ENCODE data around the gene ZNF562. TPM values are rescaled to one million over a fixed set of nuclear protein-coding genes. Genes with fewer than 3 reads are reported as not detected.
"Not testable (repeated sequence)": the region's sequence is repeated elsewhere in the genome, so short reads cannot be mapped to it uniquely, and the experiment has no call there.

ZNF562 gene
- total RNA-seq, 4 donors from 2014 or later, result 26.3 to 45.6 (median 34.0) TPM

- Histone ChIP-seq H3K4me1 (no peaks in the 10 kb centered on the region), H3K4me3 (no peak overlapping the region), H3K9me3 (peaks cover 0 to 30% (median 22%) of the 10 kb centered on the region in 3 donors), H3K27ac (peak overlapping the region in 2 of 4 donors; percentile 42 to 53), H3K27me3 (no peaks in the 10 kb centered on the region), H3K36me3 (no peaks in the 10 kb centered on the region)
- no peak for DNase-seq
- no peak for TF ChIP-seq POLR2A (IDR thresholded peaks at IDR 0.05)
- TF ChIP-seq CTCF (IDR thresholded peaks at IDR 0.05), result peak in 1 of 6 experiments; percentile 15
- intact Hi-C loops (cut with DNase I), result no loop called here
- WGBS, 2 donors, result 0 to 5% methylated on average over 1 of the region's 1 CpG
Observed at GRCh38 chr19:9709305-9709704, 34.4 kb upstream of the ZNF562 start.

GRCh38 chr19:9705836-9706235 is 30.9 kb upstream of the ZNF562 start:
- intact Hi-C loops (cut with DNase I), result no loop called here
- 87% methylated on average over 5 to 6 of the region's 6 CpGs for WGBS, 2 donors
- Histone ChIP-seq H3K9me3 (peaks cover 0 to 9% (median 3%) of the 10 kb centered on the region in 3 donors), H3K36me3 (no peaks in the 10 kb centered on the region), H3K4me3 (no peak overlapping the region), H3K27ac (no peak overlapping the region), H3K4me1 (peaks cover 4 to 23% (median 8%) of the 10 kb centered on the region in 3 donors), H3K27me3 (no peaks in the 10 kb centered on the region)
- TF ChIP-seq CTCF (IDR thresholded peaks at IDR 0.05) (no peak), POLR2A (IDR thresholded peaks at IDR 0.05) (no peak)
- no peak for DNase-seq

DNA sequence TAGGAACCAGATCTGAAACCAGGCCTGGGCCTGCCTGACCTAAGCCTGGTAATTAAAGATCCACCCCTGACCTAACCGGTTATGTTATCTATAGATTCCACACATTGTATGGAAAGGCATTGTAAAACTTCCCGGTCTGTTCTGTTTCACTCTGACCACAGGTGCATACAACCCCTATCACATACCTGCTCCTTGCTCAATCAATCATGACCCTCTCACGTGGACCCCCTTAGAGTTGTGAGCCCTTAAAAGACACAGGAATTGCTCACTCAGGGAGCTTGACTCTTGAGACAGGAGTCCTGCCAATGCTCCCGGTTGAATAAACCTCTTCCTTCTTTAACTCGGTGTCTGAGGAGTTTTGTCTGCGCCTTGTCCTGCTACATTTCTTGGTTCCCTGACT is 27.3 kb upstream of the ZNF562 start:
- intact Hi-C loops (cut with DNase I), result no loop called here
- WGBS, 2 donors, result 30 to 67% methylated on average over 6 of the region's 6 CpGs
- no peak overlapping the region for H3K4me3 ChIP-seq
- TF ChIP-seq CTCF (IDR thresholded peaks at IDR 0.05), result no peak
- no peak for TF ChIP-seq POLR2A (IDR thresholded peaks at IDR 0.05)
- H3K27me3 ChIP-seq, result no peaks in the 10 kb centered on the region
- H3K9me3 ChIP-seq, result peaks cover 0 to 23% (median 0%) of the 10 kb centered on the region in 3 donors
- no peak for DNase-seq
- H3K36me3 ChIP-seq, result no peaks in the 10 kb centered on the region
- H3K27ac ChIP-seq, result peak overlapping the region; percentile 34 to 83 (median 76)
- peaks cover 4 to 32% (median 8%) of the 10 kb centered on the region in 3 donors for H3K4me1 ChIP-seq

DNA sequence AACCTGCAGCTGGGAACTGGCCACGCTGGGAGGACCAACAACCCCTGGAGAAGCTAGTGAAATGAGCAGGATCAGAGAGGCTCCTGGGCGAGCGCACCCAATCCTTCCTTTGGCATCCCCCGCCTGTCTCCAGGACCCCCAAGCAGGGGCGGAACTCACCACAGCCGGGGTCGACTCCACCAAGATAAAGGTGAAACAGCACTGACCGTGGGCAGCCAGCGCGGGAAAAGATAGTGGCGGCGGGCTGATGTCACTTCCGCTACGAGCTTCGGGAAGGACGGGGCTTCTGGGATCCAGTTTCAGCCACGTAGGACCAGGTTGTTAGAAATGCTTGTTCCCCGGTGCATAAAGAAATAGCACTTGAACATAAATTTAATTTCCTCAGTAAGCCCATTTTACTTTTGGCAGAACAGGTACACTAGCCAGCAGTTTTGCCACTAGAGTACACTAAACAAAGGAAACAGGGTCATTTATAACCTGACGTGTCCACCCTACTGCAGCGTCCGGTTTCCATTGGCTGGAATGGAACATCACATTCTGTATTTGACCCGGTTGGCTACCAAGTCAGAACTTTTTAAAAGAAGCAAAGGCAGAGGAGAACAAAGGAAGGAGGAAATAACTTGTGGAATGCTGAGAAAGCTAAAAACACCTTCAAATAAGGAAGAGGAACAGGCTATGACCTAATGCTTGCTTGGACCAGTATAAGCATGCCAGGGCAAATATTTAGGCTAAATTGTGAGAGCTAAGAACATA is 25.5 kb upstream of the ZNF562 start:
- TF ChIP-seq CTCF (IDR thresholded peaks at IDR 0.05) (no peak), POLR2A (IDR thresholded peaks at IDR 0.05) (no peak)
- H3K36me3 ChIP-seq, result peaks cover 0 to 14% (median 0%) of the 10 kb centered on the region in 3 donors
- H3K27ac ChIP-seq, result peak overlapping the region; percentile 72 to 83 (median 80)
- 76 to 79% methylated on average over 18 to 22 of the region's 22 CpGs for WGBS, 2 donors
- H3K4me3 ChIP-seq, result peak overlapping the region; percentile 4 to 47 (median 32)
- DNase-seq, result no peak
- H3K27me3 ChIP-seq, result no peaks in the 10 kb centered on the region
- peaks cover 4 to 32% (median 8%) of the 10 kb centered on the region in 3 donors for H3K4me1 ChIP-seq
- intact Hi-C loops (cut with DNase I), result no loop called here
- H3K9me3 ChIP-seq, result peaks cover 0 to 27% (median 0%) of the 10 kb centered on the region in 3 donors

GRCh38 chr19:9690301-9690700 is 15.4 kb upstream of the ZNF562 start:
- intact Hi-C loops (cut with DNase I); H3K4me3 ChIP-seq; H3K27me3 ChIP-seq; H3K4me1 ChIP-seq; H3K27ac ChIP-seq; DNase-seq: not testable (repeated sequence)
- peaks cover 0 to 54% (median 11%) of the 10 kb centered on the region in 3 donors for H3K9me3 ChIP-seq
- H3K36me3 ChIP-seq, result peaks cover 0 to 55% (median 0%) of the 10 kb centered on the region in 3 donors
- 72 to 74% methylated on average over 4 of the region's 4 CpGs for WGBS, 2 donors

DNA sequence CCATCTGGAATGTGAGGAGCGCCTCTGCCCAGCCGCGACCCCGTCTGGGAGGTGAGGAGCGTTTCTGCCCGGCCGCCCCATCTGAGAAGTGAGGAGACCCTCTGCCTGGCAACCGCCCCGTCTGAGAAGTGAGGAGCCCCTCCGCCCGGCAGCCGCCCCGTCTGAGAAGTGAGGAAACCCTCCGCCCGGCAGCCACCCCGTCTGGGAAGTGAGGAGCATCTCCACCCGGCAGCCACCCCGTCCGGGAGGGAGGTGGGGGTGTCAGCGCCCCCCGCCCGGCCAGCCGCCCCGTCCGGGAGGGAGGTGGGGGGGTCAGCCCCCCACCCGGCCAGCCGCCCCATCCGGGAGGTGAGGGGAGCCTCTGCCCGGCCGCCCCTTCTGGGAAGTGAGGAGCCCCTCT is 5.1 kb upstream of the ZNF562 start:
- WGBS, 2 donors, result no CpG with 5 or more reads among the region's 30 CpGs
- intact Hi-C loops (cut with DNase I); H3K4me3 ChIP-seq; H3K27ac ChIP-seq; H3K27me3 ChIP-seq; H3K36me3 ChIP-seq; DNase-seq; H3K4me1 ChIP-seq: not testable (repeated sequence)
- H3K9me3 ChIP-seq, result peaks cover 0 to 17% (median 5%) of the 10 kb centered on the region in 3 donors

DNA sequence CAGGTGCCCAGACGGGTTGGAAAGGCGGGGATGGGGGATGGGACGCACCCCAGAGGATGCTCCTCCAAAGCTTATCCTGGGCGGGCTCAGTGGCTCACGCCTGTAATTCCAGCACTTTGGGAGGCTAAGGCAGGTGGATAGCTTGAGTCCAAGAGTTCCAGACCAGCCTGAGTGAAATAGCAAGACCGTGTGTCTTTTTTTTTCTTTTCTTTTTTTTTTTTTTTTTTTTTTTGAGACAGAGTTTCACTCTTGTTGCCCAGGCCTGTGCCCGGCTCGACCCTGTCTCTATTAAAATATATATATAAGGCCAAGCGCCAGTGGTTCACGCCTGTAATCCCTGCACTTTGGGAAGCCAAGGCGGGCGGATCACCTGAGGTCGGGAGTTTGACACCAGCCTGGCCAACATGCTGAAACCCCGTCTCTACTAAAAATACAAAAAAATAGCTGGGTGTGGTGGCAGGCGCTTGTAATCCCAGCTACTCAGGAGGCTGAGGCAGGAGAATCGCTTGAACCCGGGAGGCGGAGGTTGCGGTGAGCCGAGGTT is 530 bp upstream of the ZNF562 start:
- H3K36me3 ChIP-seq, result peaks cover 0 to 36% (median 0%) of the 10 kb centered on the region in 3 donors
- peak overlapping the region; percentile 91 to 98 (median 97) for H3K27ac ChIP-seq
- intact Hi-C loops (cut with DNase I); H3K27me3 ChIP-seq: not testable (repeated sequence)
- H3K9me3 ChIP-seq, result peaks cover 0 to 35% (median 18%) of the 10 kb centered on the region in 3 donors
- peak; percentile 24 for DNase-seq
- H3K4me1 ChIP-seq, result peaks cover 0 to 14% (median 0%) of the 10 kb centered on the region in 3 donors
- H3K4me3 ChIP-seq, result peak overlapping the region; percentile 66 to 93 (median 76)
- 43 to 52% methylated on average over 13 of the region's 20 CpGs for WGBS, 2 donors
